Ovary (tissue), 9 donors: ENCODE measurements around the gene CENPB. TPM values are rescaled to one million over a fixed set of nuclear protein-coding genes. Genes with fewer than 3 reads are reported as not detected.

ENCODE experiments used
- DNase-seq, 5 donors: peaks; one replicate each; pipeline ENCODE4 v3.0.0-alpha.2; 2019 to 2020
- H3K27ac ChIP-seq, 2 donors: fragments of 200-600 bp; one replicate each; pipeline versions ENCODE4 v1.5.1 to v1.8.0; 2019 to 2022
- H3K27me3 ChIP-seq: fragments of 200-600 bp; one replicate; pipeline ENCODE4 v1.8.0; 2022
- H3K36me3 ChIP-seq: fragments of 200-600 bp; sonication (generic); one replicate; pipeline ENCODE4 v1.5.1; 2019
- H3K4me1 ChIP-seq: one replicate; pipeline ENCODE4 v1.8.1; 2013; ENCODE audit warnings: mild to moderate bottlenecking, moderate library complexity; ENCODE audit not compliant: insufficient read depth
- H3K4me3 ChIP-seq: fragments of 200-600 bp; sonication (generic); one replicate; pipeline ENCODE4 v1.5.1; 2017
- H3K9me3 ChIP-seq, 2 donors: fragments of 200-600 bp in 1 of 2; sonication (generic) in 1 of 2; one replicate each; pipeline versions ENCODE4 v1.5.1 to v1.8.1; 2013 to 2019; ENCODE audit warnings: mild to moderate bottlenecking in 1 of 2, moderate library complexity in 1 of 2
- EP300 ChIP-seq: sonication (generic); formaldehyde crosslinking; IDR thresholded peaks from one replicate; pipeline ENCODE4 v1.6.1; 2017; ENCODE audit warnings: antibody characterized with exemption
- POLR2A ChIP-seq: fragments of 450-650 bp; IDR thresholded peaks from one replicate; pipeline ENCODE4 v1.6.1; 2017; ENCODE audit warnings: antibody characterized with exemption, mild to moderate bottlenecking, moderate library complexity
- WGBS, 3 donors: extraction: QIAGEN DNeasy Blood & Tissue Kit in 1 of 3; methylation state at CpG; one replicate each; pipeline versions ENCODE4 v1.1.5 to v1.1.7; 2013 to 2017; 5-methylcytosine and 5-hydroxymethylcytosine counted together
- intact Hi-C, 4 donors: fragments of 100-400 bp; cut with DNase I; formaldehyde crosslinking; loops; one replicate each; pipeline versions ENCODE4 v1.11.0 to v1.15.1; 2022 to 2023
- polyA plus RNA-seq, 2 donors: library from polyadenylated mRNA; stranded (reverse); fragments of 200-250 nt in 1 of 2; fragments of 350-450 nt in 1 of 2; fragmentation: Illumina TruSeq in 1 of 2; extraction: RNeasy Lipid Tissue Mini Kit (QIAGEN cat#74804) in 1 of 2; gene quantifications; one replicate each; pipeline ENCODE4 v1.2.3, GENCODE V29; 2013 to 2014
- total RNA-seq, 7 donors: library from RNA; depleted of rRNA in 2 of 7; stranded (reverse); fragments of >200 nt in 2 of 7; fragmentation: NEBNext Ultra II Directional in 3 of 7; extraction: Animal tissue kit (Norgen Biotek cat#: 25700) in 3 of 7; gene quantifications; one replicate each; pipeline versions ENCODE4 v1.1.0 to v1.2.4, GENCODE V29; 2016 to 2023
- TF ChIP-seq, protein P1 (sequence below), 3 donors: fragments of 450-650 bp in 2 of 3; fragments of 200-600 bp in 1 of 3; IDR thresholded peaks; one replicate each; pipeline versions ENCODE4 v1.5.1 to v1.8.0; 2016 to 2022; ENCODE audit warnings: antibody characterized with exemption in 3 of 3, mild to moderate bottlenecking in 1 of 3
- donor health status: DM: no; HTN: no; CAD: no; lungs with moderate emphysema.
- donor health status: DM: no; HTN: no; CAD: no.
- donor health status: Bipolar disorder and iron deficiency.
- donor health status: DM: yes; HTN: yes; CAD: no.
- donor health status: DM: no; HTN: no; CAD: no.
- donor health status: DM: yes; HTN: yes; CAD: no.

The CENPB gene
- total and polyA plus RNA-seq, 9 donors, result 15.4 to 119 (median 95.1) TPM

DNA sequence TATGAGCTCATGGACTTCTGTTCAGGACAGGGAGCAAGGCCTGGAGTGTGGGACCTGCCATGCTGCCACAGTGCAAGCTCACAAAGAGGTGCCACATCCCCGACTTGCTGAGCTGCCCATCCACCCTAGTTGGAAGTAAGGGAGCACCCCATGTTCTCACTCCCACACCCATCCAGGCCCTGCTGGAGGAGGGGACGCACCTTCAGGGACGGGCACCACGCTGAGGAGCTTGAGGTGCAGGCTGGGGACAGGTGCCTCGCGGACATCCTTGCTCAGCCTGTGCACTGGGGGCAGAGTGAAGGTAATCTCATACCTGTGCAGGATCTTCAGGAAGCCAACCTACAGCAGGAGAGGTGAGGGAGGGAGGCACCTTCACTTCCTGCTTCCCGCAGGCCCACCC lies 31.3 kb downstream of the CENPB start:
- 76 to 82% (median 76%) methylated on average over 7 of the region's 7 CpGs for WGBS, 3 donors

DNA sequence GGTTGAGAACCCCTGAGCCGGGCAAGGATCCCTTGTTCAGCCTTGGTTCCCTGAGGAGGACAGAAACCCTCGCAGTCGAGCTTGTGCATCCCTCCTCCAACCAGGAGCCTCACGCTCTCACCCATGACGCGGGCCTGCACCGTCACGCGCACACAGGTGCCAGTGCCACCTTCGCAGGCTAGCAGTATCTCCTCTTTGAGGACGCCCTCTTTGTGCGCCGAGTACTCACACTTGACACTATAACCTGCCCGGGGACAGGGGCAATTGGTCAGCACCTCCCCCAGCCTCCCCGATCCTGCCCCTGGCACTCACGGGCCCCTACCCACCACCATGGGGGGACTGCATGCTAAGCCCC lies 32.3 kb downstream of the CENPB start:
- TF ChIP-seq EP300, result no peak
- TF ChIP-seq, protein P1, sequence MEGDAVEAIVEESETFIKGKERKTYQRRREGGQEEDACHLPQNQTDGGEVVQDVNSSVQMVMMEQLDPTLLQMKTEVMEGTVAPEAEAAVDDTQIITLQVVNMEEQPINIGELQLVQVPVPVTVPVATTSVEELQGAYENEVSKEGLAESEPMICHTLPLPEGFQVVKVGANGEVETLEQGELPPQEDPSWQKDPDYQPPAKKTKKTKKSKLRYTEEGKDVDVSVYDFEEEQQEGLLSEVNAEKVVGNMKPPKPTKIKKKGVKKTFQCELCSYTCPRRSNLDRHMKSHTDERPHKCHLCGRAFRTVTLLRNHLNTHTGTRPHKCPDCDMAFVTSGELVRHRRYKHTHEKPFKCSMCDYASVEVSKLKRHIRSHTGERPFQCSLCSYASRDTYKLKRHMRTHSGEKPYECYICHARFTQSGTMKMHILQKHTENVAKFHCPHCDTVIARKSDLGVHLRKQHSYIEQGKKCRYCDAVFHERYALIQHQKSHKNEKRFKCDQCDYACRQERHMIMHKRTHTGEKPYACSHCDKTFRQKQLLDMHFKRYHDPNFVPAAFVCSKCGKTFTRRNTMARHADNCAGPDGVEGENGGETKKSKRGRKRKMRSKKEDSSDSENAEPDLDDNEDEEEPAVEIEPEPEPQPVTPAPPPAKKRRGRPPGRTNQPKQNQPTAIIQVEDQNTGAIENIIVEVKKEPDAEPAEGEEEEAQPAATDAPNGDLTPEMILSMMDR (IDR thresholded peaks at IDR 0.05), result no peak
- no peak for TF ChIP-seq POLR2A
- Histone ChIP-seq H3K27ac (no peak overlapping the region), H3K4me3 (no peak overlapping the region), H3K9me3 (no peaks in the 10 kb centered on the region), H3K36me3 (no peaks in the 10 kb centered on the region), H3K4me1 (peaks cover 1% of the 10 kb centered on the region), H3K27me3 (no peaks in the 10 kb centered on the region)
- intact Hi-C loops, result no loop called here
- DNase-seq, result no peak
- 82 to 88% (median 85%) methylated on average over 16 of the region's 16 CpGs for WGBS, 3 donors

More for the DNA sequence above, 31.3 kb downstream of the CENPB start:
- DNase-seq, result no peak
- H3K4me1 ChIP-seq, result peaks cover 11% of the 10 kb centered on the region
- no peaks in the 10 kb centered on the region for H3K36me3 ChIP-seq
- no peak overlapping the region for H3K4me3 ChIP-seq
- H3K27me3 ChIP-seq, result no peaks in the 10 kb centered on the region
- H3K27ac ChIP-seq, result no peak overlapping the region
- intact Hi-C loops, result no loop called here
- H3K9me3 ChIP-seq, result no peaks in the 10 kb centered on the region
- TF ChIP-seq POLR2A (no peak), EP300 (no peak)
- TF ChIP-seq, protein P1 (IDR thresholded peaks at IDR 0.05), result no peak

- Histone ChIP-seq H3K36me3 (no peaks in the 10 kb centered on the region), H3K4me3 (no peak overlapping the region), H3K4me1 (no peaks in the 10 kb centered on the region), H3K27ac (no peak overlapping the region), H3K27me3 (no peaks in the 10 kb centered on the region), H3K9me3 (no peaks in the 10 kb centered on the region)
- TF ChIP-seq POLR2A (no peak), EP300 (no peak)
- TF ChIP-seq, protein P1 (IDR thresholded peaks at IDR 0.05), result no peak
- no peak for DNase-seq
- intact Hi-C loops, result no loop called here
- 68 to 77% (median 70%) methylated on average over 25 to 26 of the region's 26 CpGs for WGBS, 3 donors
Observed at GRCh38 chr20:3753501-3754275, 32.9 kb downstream of the CENPB start.

DNA sequence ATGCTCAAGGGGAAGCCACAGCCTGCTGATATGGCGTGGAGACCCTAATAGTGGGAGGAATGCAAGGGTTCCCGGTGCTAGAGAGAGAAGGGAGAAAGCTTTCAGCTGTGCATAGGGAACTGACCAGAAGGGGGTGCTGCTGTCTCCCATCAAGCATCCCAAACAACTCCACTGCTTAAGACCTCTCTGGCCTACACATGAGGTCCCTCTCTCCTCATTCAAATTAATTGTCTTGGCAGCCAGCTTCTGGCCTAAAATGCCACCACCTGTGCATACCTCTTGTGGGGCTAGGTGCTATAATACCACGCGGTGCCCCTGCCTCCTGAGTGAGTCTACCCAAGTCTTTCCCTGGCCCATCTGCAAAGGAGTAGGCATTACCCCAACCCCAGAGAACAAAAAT lies 33.4 kb downstream of the CENPB start:
- 38 to 42% (median 41%) methylated on average over 4 of the region's 4 CpGs for WGBS, 3 donors
- intact Hi-C loops, result no loop called here
- Histone ChIP-seq H3K4me3 (no peak overlapping the region), H3K27me3 (no peaks in the 10 kb centered on the region), H3K9me3 (no peaks in the 10 kb centered on the region), H3K4me1 (no peaks in the 10 kb centered on the region), H3K27ac (no peak overlapping the region), H3K36me3 (no peaks in the 10 kb centered on the region)
- DNase-seq, result peak; percentile 53 to 78 (median 68)
- TF ChIP-seq POLR2A (peak; percentile 13), EP300 (no peak)
- TF ChIP-seq, protein P1 (IDR thresholded peaks at IDR 0.05), result peak; percentile 51 to 66 (median 53)
